HG03095 (cell line): ENCODE measurements around the gene EIF2S3B.
A peak's percentile ranks its signal among the peaks of the same experiment; 100 is the strongest.
"Not testable (repeated sequence)": the region's sequence is repeated elsewhere in the genome, so short reads cannot be mapped to it uniquely, and the experiment has no call there.

Source experiments
- ATAC-seq: cut with Tn5 transposase; IDR thresholded peaks from one replicate; pipeline ENCODE4 v1.9.1; 2021; ENCODE audit warnings: moderate library complexity; ENCODE audit not compliant: unreplicated experiment

EIF2S3B gene

DNA sequence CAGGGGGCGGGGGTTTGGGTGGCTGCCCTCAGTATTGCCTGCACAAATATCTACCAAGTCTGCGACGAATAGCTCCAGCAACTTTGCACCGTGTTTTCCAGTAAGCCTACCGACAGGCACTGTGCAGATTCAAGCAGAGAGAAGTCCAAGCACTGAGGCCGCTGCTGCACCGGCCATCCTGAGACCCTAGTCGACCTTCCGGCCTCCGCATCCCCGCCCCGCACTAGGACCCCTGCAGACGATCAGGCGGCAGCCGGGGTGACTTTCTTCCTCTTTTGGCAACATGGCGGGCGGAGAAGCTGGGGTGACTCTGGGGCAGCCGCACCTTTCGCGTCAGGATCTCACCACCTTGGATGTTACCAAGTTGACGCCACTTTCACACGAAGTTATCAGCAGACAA lies at the start of gene EIF2S3B:
TSS of gene EIF2S3B (plus strand) at position 271 of the 400 bp plus-strand sequence. CDS start at position 284, 13 bp downstream.
- no peak for ATAC-seq

DNA sequence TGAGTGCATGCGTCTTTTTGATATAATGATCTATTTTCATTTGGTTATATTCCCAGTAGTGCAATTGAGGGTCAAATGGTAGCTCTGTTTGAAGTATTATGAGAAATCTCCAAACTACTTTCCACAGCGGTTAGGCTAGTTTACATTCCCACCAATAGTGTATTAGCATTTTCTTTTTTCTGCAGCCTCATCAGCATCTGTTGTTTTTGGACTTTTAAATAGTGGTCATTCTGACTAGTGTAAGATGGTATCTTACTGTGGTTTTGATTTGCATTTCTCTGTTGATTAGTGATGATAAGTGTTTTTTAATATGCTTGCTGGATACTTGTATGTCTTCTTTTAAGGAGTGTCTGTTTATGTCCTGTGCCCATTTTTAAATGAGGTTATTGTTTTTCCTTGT lies 48.8 kb upstream of the EIF2S3B start:
- ATAC-seq, result no peak

DNA sequence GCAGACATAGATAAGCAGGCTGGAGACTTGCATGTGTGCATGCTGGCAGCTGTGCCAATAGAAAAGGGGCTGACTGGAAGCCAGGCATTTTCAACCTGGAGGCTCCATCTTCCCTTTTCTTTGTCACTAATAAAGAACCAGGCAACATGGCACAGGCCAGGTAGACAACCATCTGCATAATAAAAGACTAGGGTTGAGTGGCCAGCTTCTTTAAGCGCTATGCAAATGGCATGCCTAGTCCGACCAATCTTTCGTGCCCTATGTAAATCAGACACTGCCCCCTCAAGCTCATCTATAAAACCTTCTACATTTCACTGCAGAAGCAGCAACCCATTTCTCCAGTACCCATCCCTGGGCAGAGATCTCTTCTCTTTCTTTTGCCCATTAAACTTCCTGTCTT lies 47.9 kb upstream of the EIF2S3B start:
- no peak for ATAC-seq

DNA sequence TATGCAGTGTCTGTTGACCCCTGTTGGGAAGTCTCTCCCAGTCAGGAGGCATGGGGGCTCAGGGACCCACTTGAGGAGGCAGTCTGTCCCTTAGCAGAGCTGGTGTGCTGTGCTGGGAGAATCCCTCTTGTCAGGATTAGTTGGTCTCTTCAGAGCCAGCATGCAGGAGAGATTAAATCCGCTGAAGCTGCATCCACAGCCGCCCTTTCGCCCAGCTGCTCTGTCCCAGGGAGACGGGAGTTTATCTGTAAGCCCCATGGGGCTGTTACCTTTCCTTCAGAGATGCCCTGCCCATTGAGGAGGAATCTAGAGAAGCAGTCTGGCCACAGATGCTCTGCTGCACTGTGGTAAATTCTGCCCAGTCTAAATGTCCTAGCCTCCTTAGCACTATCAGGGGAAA lies 39.4 kb upstream of the EIF2S3B start:
- no peak for ATAC-seq

DNA sequence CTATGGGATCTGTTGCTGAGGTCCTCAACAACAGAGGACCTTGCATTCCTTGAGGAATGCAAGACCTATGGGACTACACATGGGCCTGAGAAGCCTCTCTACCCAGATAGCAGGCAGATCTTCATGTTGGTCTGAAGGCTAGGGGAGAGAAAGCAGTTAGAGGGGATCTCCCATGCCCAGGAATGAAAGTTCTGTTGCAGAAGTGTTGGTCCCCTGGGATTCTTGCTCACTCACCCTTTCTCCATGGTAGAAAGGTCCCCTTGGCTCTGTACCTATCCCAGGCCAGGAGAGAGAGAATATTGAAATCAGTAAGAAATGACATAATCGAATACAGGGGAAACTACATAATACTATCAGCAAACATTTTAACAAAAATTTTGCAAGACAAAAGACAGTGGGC lies 36.0 kb upstream of the EIF2S3B start:
- no peak for ATAC-seq

DNA sequence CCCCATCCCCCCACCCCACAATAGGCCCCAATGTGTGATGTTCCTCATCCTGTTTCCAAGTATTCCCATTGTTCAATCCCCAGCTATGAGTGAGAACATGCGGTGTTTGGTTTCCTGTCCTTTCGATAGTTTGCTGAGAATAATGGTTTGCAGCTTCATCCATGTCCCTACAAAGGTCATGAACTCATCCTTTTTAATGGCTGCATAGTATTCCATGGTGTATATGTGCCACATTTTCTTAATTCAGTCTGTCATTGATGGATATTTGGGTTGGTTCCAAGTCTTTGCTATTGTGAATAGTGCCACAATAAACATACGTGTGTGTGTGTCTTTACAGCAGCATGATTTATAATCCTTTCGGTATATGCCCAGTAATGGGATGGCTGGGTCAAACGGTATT lies 32.9 kb upstream of the EIF2S3B start:
- ATAC-seq, result not testable (repeated sequence)

DNA sequence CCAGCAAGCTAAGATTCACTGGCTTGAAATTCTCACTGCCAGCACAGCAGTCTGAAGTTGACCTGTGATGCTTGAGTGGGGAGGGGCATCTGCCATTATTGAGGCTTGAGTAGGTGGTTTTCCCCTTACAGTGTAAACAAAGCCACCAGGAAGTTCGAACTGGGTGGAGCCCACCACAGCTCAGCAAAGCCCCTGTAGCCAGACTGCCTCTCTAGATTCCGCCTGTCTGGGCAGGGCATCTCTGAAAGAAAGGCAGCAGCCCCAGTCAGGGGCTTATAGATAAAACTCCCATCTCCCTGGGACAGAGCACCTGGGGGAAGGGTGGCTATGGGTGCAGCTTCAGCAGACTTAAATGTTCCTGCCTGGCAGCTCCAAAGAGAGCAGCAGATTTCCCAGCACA lies 23.8 kb upstream of the EIF2S3B start:
- ATAC-seq, result not testable (repeated sequence)

DNA sequence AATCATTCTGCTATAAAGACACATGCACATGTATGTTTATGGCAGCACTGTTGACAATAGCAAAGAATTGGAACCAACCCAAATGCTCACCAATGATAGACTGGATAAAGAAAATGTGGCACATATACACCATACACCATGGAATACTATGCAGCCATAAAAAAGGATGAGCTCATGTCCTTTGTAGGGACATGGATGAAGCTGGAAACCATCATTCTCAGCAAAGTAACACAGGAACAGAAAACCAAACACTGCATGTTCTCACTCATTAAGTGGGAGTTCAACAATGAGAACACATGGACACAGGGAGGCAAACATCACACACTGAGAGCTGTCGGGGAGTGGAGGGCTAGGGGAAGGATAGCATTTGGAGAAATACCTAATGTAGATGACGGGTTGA lies 18.4 kb upstream of the EIF2S3B start:
- not testable (repeated sequence) for ATAC-seq

DNA sequence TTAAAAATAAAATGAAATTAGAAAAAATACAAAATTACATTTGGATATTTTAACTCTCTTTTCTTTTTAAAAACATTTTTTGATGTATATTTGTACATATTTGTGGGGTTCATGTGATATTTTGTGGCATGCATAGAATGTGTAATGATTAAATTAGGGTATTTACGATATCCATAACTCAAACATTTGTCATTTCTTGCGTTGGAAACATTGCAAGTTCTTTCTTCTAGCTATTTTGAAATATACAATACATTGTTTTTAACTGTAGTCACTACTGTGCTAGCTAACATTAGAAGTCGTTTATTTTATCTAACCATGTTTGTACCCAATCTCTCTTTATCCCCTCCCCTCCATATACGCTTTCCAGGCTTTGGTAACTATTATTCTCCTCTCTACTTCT lies 13.9 kb upstream of the EIF2S3B start:
- no peak for ATAC-seq

DNA sequence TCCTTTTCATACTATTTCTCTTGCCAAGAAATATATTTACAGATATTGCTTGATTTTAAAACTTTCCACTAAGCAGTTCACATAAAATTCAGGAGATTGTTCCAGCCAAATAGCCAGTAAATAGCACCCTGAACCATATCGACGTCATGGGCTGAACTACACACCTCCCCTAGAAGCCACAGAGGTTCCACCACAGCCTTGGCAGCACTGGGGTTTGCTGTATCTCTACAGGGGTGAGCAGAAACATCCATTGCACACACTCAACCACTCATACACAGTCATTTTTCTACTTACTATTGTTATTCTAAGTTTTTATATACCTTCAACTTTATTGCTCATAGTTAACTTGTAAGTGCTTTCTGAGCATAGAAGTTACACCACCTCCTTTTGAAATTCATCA lies 8.1 kb upstream of the EIF2S3B start:
- no peak for ATAC-seq

DNA sequence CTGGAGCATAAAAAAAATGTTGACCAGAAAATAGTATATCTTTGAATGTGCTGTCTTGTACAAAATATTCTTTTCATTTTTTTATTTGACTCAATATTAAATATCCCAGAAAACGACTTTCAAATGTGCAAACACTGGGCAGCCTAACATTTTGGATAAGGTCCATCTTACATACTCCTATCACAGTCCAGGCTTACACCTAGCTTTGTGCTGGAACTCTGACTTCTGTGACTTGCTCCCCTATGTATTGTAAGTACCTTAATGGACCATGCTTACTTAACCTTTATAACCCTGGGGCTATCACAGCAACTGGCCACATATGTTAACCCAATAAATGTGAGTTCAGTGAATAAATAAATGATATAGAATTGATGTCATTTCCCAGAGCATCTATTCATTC lies 7.6 kb upstream of the EIF2S3B start:
- ATAC-seq, result no peak

DNA sequence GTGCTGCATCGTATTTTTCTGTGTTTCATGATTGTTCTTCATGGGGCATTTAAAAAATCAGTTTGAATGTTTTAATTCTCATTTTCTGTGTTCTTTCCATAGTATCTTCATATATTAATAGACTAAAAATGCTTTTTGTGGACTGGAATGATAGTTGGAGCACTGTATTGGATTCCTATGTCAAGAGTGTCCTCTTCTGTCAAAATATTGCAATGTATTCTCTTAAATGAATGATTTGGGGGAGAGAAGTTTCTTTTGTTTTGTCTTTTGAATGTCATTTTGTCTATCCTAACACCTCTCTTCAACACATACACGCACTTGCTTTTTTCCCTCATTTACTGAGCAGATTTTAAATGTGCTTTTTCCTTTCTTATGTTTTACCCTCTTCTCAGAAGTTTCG lies 4.7 kb upstream of the EIF2S3B start:
- no peak for ATAC-seq

DNA sequence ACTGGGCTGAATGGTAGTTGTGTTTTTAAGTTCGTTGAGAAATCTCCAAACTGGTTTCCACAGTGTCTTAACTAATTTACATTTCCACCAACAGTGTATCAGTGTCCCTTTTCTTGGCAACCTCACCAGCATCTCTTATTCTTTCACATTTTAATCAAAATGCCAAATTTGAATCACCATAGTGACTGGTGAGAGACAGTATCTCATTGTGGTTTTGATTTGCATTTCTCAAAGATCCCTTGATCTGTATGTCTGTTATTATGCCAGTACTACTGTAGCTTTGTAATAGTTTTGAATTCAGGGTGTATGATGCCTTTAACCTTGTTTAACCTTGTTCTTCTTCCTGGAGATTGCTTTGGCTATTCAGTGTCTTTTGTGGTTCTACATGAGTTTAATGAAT lies 2.2 kb upstream of the EIF2S3B start:
- no peak for ATAC-seq

DNA sequence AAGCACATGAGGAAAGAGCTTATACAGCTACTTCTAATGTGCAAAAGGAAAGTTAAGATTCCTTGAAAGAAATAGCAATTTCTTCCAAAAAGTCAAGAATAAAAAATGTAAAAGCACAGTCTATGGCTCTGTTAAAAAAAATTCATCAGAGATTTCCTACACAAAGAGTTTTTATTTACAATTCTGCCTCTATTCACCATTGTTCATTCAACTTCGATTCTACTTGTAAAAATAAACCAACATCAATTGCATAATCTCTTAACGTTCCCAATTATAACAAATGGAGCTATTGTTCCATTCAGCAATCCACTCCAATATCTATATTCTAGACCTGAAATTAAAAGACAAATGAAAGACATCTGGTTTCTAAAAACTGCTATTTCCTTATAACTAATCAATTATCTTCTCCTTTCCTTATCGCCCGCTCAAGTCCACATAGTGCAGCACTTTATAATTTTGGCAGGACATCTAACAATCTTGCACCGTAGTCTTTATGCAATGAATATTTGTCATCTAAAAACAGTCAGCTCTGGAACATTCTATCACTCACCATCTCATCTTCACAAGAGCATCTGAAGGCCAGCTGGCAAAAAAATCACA lies 6.2 kb downstream of the EIF2S3B start:
- no peak for ATAC-seq

DNA sequence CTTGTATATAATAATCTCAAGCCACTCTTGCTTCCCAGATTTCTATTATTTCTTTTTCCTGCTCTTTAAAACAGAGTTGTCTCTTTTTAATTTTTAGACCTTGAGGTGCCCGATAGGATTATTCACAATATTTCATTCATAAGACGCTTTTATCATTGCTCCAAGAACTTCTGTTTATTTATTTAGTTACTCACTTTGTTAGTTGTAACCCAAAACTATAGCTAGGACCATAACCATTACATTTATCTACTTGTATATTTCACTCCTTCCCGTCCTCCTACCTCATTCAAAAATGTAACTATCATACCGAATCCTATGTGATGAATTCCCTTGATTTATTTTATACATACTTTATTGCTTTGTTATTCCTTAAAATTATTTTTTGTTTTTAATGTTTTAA lies 7.1 kb downstream of the EIF2S3B start:
- no peak for ATAC-seq

DNA sequence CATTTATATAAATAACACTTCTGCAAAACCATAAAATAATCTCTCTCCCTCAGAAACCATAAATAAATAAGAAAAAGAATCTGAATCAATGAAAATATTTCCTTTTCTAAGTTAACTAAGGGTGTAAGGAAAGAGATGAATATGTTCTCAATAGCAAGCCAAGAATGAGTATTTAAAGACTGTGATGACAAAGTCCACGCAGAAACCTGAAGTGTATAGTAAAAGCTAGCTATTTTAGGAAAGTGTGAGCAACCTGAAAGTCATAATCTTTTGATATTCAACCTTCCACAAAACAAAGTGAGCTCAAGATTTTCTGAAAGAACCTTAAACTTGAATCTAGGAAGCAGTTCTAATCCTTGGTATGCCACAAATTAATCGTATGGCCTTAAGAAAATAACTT lies 15.9 kb downstream of the EIF2S3B start:
- no peak for ATAC-seq

DNA sequence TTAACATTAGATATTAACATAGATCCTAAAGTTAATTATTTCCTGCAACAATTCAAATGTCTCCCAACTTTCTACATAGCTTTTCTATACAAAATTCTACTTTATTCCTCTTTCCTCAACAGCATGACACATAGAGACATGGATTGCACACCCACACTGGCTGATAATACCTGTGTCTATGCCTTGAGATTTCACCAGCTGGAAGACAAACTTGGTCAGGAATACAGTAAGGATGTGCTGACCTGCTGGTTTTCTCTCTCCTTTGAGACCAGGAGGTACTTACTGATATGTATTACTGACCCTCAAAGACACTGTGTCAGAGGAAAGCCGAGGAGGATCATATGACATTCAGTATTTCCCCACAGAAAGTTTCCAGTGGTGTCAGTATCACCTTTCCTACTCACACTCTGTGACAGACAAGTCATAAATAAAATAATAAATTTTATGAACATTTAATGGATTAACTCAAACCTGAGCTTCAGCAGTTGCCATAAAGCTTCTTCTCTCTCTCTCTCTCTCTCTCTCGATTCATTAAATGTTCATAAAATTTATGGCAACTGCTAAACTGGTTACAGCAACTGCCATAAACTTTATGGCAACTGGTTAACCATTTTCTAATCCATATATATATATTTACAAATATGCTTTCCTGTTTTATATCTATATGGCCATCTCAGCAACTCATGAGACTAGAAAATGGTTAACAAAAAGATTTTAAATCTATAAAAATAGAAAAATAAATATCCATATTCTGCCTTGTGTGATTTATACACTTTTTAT lies 22.7 kb downstream of the EIF2S3B start:
- ATAC-seq, result no peak

DNA sequence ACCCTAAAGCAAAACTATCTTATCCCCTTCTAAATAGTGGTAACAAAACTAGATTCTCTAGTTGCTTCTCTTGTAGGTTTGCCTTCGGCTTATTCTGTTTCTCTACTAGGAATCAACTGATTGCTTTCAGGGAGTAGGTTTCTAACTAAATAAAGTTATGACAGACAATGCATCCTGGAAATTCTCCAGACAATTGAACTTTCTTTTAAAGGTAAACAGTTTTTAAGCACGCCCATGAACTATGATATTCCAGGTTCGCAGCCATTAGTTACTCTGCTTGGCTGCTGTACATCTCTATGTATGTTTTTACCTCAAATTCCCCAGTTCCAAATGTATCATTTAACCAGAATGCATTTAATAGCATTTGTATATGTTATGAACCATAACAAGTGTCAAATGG lies 23.9 kb downstream of the EIF2S3B start:
- no peak for ATAC-seq

DNA sequence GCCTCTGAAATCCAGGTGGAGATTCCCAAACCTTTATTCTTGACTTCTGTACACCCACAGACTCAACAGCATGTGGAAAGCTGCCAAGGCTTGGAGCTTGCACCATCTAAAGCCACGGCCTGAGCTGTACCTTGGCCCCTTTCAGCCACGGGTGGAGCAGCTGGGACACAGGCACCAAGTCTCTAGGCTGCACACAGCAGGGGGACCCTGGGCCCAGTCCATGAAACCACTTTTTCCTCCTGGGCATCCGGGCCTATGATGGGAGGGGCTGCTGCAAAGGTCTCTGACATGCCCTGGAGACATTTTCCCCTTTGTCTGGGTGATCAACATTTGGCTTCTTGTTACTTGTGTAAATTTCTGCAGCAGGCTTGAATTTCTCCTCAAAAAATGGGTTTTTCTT lies 32.0 kb downstream of the EIF2S3B start:
- ATAC-seq, result no peak

DNA sequence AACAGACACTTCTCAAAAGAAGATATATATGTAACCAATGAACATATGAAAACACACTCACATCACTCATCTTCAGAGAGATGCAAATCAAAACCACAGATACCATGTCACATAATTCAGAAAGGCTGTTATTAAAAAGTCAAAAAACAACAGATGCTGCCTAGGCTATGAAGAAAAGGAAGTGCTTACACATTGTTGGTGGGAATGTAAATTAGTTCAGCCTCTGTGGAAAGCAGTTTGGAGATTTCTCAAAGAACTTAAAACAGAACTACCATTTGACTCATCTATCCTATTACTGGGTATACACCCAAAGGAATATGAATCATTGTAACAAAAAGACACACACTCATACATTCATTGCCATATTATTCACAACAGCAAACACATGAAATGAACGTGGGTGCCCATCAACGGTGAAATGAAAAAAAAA lies 35.1 kb downstream of the EIF2S3B start:
- peak; percentile 90 for ATAC-seq

DNA sequence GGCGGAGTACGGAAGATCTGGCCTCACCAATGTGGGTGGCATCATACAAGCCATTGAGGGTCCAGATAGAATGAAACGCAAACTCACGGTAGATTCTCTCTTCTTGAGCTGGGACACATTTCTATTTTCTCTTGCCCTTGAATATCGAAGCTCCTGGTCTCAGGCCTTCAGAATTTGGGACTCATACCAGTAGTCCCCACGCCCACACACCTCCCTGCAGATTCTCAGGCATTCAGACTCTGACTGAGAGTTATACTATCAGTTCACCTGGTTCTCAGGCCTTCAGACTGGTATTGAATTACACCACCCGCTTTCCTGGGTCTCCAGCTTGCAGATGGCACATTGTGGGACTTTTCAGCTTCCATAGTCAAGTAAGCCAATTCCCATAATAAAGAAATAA lies 37.8 kb downstream of the EIF2S3B start:
- no peak for ATAC-seq

DNA sequence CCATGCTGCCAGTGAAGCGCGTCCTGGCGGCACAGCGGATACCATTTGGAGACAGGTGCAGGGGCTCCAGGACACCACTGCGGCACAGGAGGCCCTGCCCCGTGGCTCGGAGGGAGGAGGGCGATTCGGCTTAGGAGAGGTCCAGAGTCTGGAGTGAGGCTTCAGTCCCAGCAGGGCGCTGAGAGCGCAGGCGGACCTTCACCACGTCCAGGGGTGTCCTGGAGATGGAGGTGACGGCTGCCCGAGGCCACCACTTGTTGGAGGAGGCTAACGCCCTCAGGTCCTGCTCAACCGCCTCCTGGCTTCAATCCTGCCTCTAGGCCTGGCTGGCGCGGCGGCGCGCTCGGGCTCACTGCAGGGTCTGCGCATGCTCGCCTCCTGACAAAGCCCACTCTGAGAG lies 45.7 kb downstream of the EIF2S3B start:
- no peak for ATAC-seq

DNA sequence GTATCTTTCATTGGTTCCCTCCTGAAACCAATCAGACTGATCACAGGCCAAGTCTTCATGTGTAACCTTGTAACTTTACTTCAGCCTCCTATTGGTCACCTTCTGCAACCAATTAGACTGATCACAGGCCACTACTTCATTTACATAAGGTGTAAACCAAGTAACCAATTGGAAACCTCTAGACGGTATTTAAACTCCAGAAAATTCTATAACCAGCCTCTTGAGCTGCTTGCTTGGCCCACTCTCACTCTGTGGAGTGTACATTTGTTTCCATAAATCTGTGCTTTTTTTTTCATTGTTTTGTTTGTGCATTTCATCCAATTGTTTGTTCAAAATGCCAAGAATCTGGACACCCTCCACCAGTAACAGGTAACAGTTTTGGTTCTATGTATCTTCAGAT lies 47.5 kb downstream of the EIF2S3B start:
- ATAC-seq, result no peak
